HCT116 (cell line): ENCODE results near the gene DNASE2. TPM values are rescaled to one million over a fixed set of nuclear protein-coding genes. Genes with fewer than 3 reads are reported as not detected.

Source experiments
- ATAC-seq: fragments of 200-7000 bp; cut with Tn5 transposase; 2 replicates; pipeline ENCODE4 v1.9.1; 2020; ENCODE audit warnings: mild to moderate bottlenecking, moderate library complexity
- BruUV-seq: library from RNA; stranded (reverse); fragments of 400-500 nt; replicated peaks from 2 replicates; lab custom pipeline; 2021; lab: Mats Ljungman, UMichigan
- CTCF ChIA-PET: fragments of 300-600 bp; sonication (Branson Sonifier 250); formaldehyde crosslinking; loops from one replicate; lab custom pipeline; 2021; ENCODE audit warnings: antibody characterized with exemption; lab: Charles Lee
- POLR2A ChIA-PET: fragments of 300-600, 350-600 bp; sonication (Branson Sonifier 250); formaldehyde crosslinking; loops from one replicate; lab custom pipeline; 2021; ENCODE audit warnings: antibody characterized with exemption; lab: Charles Lee
- RAD21 ChIA-PET, 2 experiments: fragments of 300-600 bp; sonication (Branson Sonifier 250); formaldehyde crosslinking; loops; one replicate each; lab custom pipeline; 2023; ENCODE audit warnings: low total read pairs in 2 of 2; ENCODE audit not compliant: uncharacterized antibody in 2 of 2, unreplicated experiment in 2 of 2, low non-redundant PET in 1 of 2; lab: Charles Lee
- DNase-seq: peaks from one replicate; pipeline ENCODE4 v3.0.0-alpha.2; 2010; ENCODE audit warnings: low read depth, low spot score
- H2AFZ ChIP-seq: fragments of 200-600 bp; shearing (Covaris generic), sonication (generic); 2 replicates; pipeline ENCODE4 v1.6.1; 2017; ENCODE audit warnings: low read depth, mixed run types, mixed read lengths, antibody characterized with exemption, low read length; ENCODE audit not compliant: poor library complexity, severe bottlenecking
- H3K27ac ChIP-seq: 2 replicates; pipeline ENCODE4 v1.5.1; 2012; ENCODE audit warnings: low read depth, low read length
- H3K27me3 ChIP-seq: fragments of 200-600 bp; sonication (generic); 2 replicates; pipeline ENCODE4 v1.6.1; 2016; ENCODE audit warnings: mixed run types, low read length, mixed read lengths; ENCODE audit not compliant: insufficient read depth
- H3K36me3 ChIP-seq, 2 experiments: fragments of 200-500 bp in 1 of 2; fragments of 200-600 bp in 1 of 2; sonication (Bioruptor generic) in 1 of 2; sonication (generic) in 1 of 2; 2 replicates each; pipeline versions ENCODE4 v1.5.1 to v1.6.1; 2014 to 2016; ENCODE audit warnings: low read length in 2 of 2, inconsistent platforms in 1 of 2, mixed read lengths in 1 of 2, mixed run types in 1 of 2; ENCODE audit not compliant: insufficient read depth in 2 of 2, control insufficient read depth in 1 of 2
- H3K4me1 ChIP-seq, 2 experiments: fragments of 200-600 bp in 1 of 2; sonication (generic) in 1 of 2; 2 replicates each; pipeline versions ENCODE4 v1.5.1 to v1.6.1; 2012 to 2017; ENCODE audit warnings: low read length in 2 of 2, inconsistent platforms in 1 of 2, mild to moderate bottlenecking in 1 of 2, mixed read lengths in 1 of 2, mixed run types in 1 of 2, moderate library complexity in 1 of 2; ENCODE audit not compliant: insufficient read depth in 2 of 2, control insufficient read depth in 1 of 2
- H3K4me2 ChIP-seq: fragments of 200-600 bp; sonication (generic); 2 replicates; pipeline ENCODE4 v1.6.1; 2017; ENCODE audit warnings: mixed run types, low read length, mixed read lengths
- H3K4me3 ChIP-seq, 2 experiments: fragments of 200-600 bp in 1 of 2; sonication (generic) in 1 of 2; replicated peaks in 1 of 2; 2 replicates each; pipeline ENCODE4 v1.5.1; 2011 to 2016; ENCODE audit warnings: low read length in 2 of 2, control low read depth in 1 of 2, low read depth in 1 of 2, mild to moderate bottlenecking in 1 of 2, mixed read lengths in 1 of 2, mixed run types in 1 of 2
- H3K79me2 ChIP-seq: fragments of 200-600 bp; sonication (generic); 2 replicates; pipeline ENCODE4 v1.6.1; 2017; ENCODE audit warnings: mild to moderate bottlenecking, mixed run types, low read length, moderate library complexity, mixed read lengths; ENCODE audit not compliant: insufficient read depth
- H3K9ac ChIP-seq: fragments of 200-600 bp; sonication (generic); 2 replicates; pipeline ENCODE4 v1.6.1; 2016; ENCODE audit warnings: low read length, mixed read lengths
- H3K9me2 ChIP-seq: fragments of 200-600 bp; sonication (generic), shearing (Covaris generic); 2 replicates; pipeline ENCODE4 v1.6.1; 2017; ENCODE audit warnings: mixed run types, mild to moderate bottlenecking, moderate library complexity; ENCODE audit not compliant: insufficient read depth
- H3K9me3 ChIP-seq, 2 experiments: fragments of 200-500 bp in 1 of 2; fragments of 200-600 bp in 1 of 2; sonication (Bioruptor generic) in 1 of 2; sonication (generic) in 1 of 2; 2 replicates each; pipeline ENCODE4 v1.6.1; 2014 to 2017; ENCODE audit warnings: low read length in 2 of 2, mixed read lengths in 2 of 2, inconsistent platforms in 1 of 2, low read depth in 1 of 2, mild to moderate bottlenecking in 1 of 2, mixed run types in 1 of 2, moderate library complexity in 1 of 2; ENCODE audit not compliant: control insufficient read depth in 1 of 2, insufficient read depth in 1 of 2
- H4K20me1 ChIP-seq: fragments of 200-600 bp; sonication (generic), shearing (Covaris generic); 2 replicates; pipeline ENCODE4 v1.6.1; 2017; ENCODE audit warnings: mixed run types, mild to moderate bottlenecking, moderate library complexity; ENCODE audit not compliant: insufficient read depth
- ATF3 ChIP-seq: IDR thresholded peaks from 2 replicates; pipeline ENCODE4 v1.6.1; 2012
- CEBPB ChIP-seq: IDR thresholded peaks from 2 replicates; pipeline ENCODE4 v1.6.1; 2012; ENCODE audit warnings: low read depth
- EGR1 ChIP-seq: IDR thresholded peaks from 2 replicates; pipeline ENCODE4 v1.6.1; 2012; ENCODE audit warnings: low read depth
- ELF1 ChIP-seq: IDR thresholded peaks from 2 replicates; pipeline ENCODE4 v1.6.1; 2012; ENCODE audit warnings: low read depth, borderline replicate concordance
- EZH2 ChIP-seq: fragments of 200-600 bp; sonication (generic); IDR thresholded peaks from 2 replicates; pipeline ENCODE4 v1.6.1; 2017; ENCODE audit warnings: antibody characterized with exemption, mixed run types
- EZH2phosphoT487 ChIP-seq: fragments of 200-600 bp; IDR thresholded peaks from 2 replicates; pipeline ENCODE4 v1.6.1; 2018; ENCODE audit warnings: antibody characterized with exemption, borderline replicate concordance
- FOSL1 ChIP-seq: IDR thresholded peaks from 2 replicates; pipeline ENCODE4 v1.6.1; 2012; ENCODE audit warnings: low read depth
- JUND ChIP-seq: IDR thresholded peaks from 2 replicates; pipeline ENCODE4 v1.6.1; 2012
- POLR2AphosphoS5 ChIP-seq: IDR thresholded peaks from 2 replicates; pipeline ENCODE4 v1.6.1; 2011; ENCODE audit warnings: mild to moderate bottlenecking, low read depth, low read length, moderate library complexity
- RAD21 ChIP-seq: IDR thresholded peaks from 2 replicates; pipeline ENCODE4 v1.6.1; 2012; ENCODE audit warnings: low read depth, mild to moderate bottlenecking
- REST ChIP-seq: IDR thresholded peaks from 2 replicates; pipeline ENCODE4 v1.6.1; 2012; ENCODE audit warnings: low read depth
- SIN3A ChIP-seq: IDR thresholded peaks from 2 replicates; pipeline ENCODE4 v1.6.1; 2012; ENCODE audit warnings: low read depth
- SRF ChIP-seq: IDR thresholded peaks from 2 replicates; pipeline ENCODE4 v1.6.1; 2012; ENCODE audit warnings: low read depth
- TCF7L2 ChIP-seq: IDR thresholded peaks from 2 replicates; pipeline ENCODE4 v1.7.0; 2011; ENCODE audit warnings: borderline replicate concordance, inconsistent platforms; ENCODE audit not compliant: insufficient read depth, insufficient read length; ENCODE audit errors: extremely low read depth
- YY1 ChIP-seq: IDR thresholded peaks from 2 replicates; pipeline ENCODE4 v1.6.1; 2011; ENCODE audit warnings: low read length, low read depth, moderate library complexity, mild to moderate bottlenecking; ENCODE audit not compliant: insufficient replicate concordance; ENCODE audit errors: extremely low read depth
- ZFX ChIP-seq: fragments of 450-650 bp; IDR thresholded peaks from 2 replicates; pipeline ENCODE4 v1.6.1; 2017
- ZNF274 ChIP-seq: fragments of 200-500 bp; sonication (Bioruptor generic); IDR thresholded peaks from 2 replicates; pipeline ENCODE4 v1.6.1; 2014; ENCODE audit warnings: mild to moderate bottlenecking, low read depth, low read length, inconsistent platforms
- intact Hi-C: fragments of 100-400 bp; cut with micrococcal nuclease; formaldehyde crosslinking; loops from 2 replicates; pipeline ENCODE4 v1.10.0; 2022
- total RNA-seq: library from RNA; stranded (reverse); gene quantifications from one replicate; pipeline ENCODE4 v1.2.1, GENCODE V29; 2021; ENCODE audit not compliant: unreplicated experiment
- TF ChIP-seq, protein P1 (sequence below): IDR thresholded peaks from 2 replicates; pipeline ENCODE4 v1.6.1; 2012
- TF ChIP-seq, protein P2 (sequence below), 3 experiments: fragments of 200-600 bp in 1 of 3; sonication (generic) in 1 of 3; IDR thresholded peaks in 2 of 3; conservative IDR thresholded peaks in 1 of 3; 2 replicates each; pipeline ENCODE4 v1.5.1; 2012 to 2017; ENCODE audit warnings: low read depth in 2 of 3, low read length in 2 of 3, antibody characterized with exemption in 1 of 3, borderline replicate concordance in 1 of 3, control low read depth in 1 of 3, mild to moderate bottlenecking in 1 of 3, mixed read lengths in 1 of 3, mixed run types in 1 of 3, moderate library complexity in 1 of 3; ENCODE audit not compliant: insufficient read depth in 1 of 3

DNASE2 gene
- total RNA-seq, 1 experiment from 2014 or later, result 36.6 TPM

- Histone ChIP-seq H3K79me2 (peaks cover 32% of the 10 kb centered on the region; the same call in 1 of the 2 replicates), H4K20me1 (no peaks in the 10 kb centered on the region), H3K9me3 (no peaks in the 10 kb centered on the region), H3K27ac (no peak overlapping the region), H3K4me2 (no peak overlapping the region), H3K9ac (no peak overlapping the region), H3K27me3 (no peaks in the 10 kb centered on the region), H3K4me3 (no peak overlapping the region), H3K36me3 (peaks cover 5 to 11% of the 10 kb centered on the region in 2 experiments; a peak in 1 of 4 replicates), H2AFZ (no peak overlapping the region), H3K9me2 (no peaks in the 10 kb centered on the region), H3K4me1 (peaks cover 14 to 38% of the 10 kb centered on the region in 2 experiments; a peak in 3 of 4 replicates)
- DNase-seq, result no peak
- RAD21 ChIA-PET, result no interaction called here
- BruUV-seq, result no TSS peak
- POLR2A ChIA-PET, result no interaction called here
- CTCF ChIA-PET, result interaction anchor here (0.6 to 1.3 kb wide), 3 partner anchors 68 to 84 kb away, joined by 3 to 4 read pairs (median 3); no protein-coding TSS in a partner anchor
- intact Hi-C loops, result no loop called here
- ATAC-seq, result no peak
- TF ChIP-seq ZFX (no peak), CEBPB (no peak), EZH2phosphoT487 (no peak), RAD21 (no peak), EZH2 (no peak), FOSL1 (no peak), ATF3 (no peak), YY1 (no peak), JUND (no peak), ELF1 (no peak), EGR1 (no peak), SIN3A (no peak), TCF7L2 (no peak), REST (no peak), POLR2AphosphoS5 (no peak), SRF (no peak), ZNF274 (no peak)
- TF ChIP-seq, protein P1, sequence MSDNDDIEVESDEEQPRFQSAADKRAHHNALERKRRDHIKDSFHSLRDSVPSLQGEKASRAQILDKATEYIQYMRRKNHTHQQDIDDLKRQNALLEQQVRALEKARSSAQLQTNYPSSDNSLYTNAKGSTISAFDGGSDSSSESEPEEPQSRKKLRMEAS, result no peak
- TF ChIP-seq, protein P2, sequence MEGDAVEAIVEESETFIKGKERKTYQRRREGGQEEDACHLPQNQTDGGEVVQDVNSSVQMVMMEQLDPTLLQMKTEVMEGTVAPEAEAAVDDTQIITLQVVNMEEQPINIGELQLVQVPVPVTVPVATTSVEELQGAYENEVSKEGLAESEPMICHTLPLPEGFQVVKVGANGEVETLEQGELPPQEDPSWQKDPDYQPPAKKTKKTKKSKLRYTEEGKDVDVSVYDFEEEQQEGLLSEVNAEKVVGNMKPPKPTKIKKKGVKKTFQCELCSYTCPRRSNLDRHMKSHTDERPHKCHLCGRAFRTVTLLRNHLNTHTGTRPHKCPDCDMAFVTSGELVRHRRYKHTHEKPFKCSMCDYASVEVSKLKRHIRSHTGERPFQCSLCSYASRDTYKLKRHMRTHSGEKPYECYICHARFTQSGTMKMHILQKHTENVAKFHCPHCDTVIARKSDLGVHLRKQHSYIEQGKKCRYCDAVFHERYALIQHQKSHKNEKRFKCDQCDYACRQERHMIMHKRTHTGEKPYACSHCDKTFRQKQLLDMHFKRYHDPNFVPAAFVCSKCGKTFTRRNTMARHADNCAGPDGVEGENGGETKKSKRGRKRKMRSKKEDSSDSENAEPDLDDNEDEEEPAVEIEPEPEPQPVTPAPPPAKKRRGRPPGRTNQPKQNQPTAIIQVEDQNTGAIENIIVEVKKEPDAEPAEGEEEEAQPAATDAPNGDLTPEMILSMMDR (IDR thresholded peaks at IDR 0.05 in 2 of 3, conservative IDR thresholded peaks at IDR 0.05 in 1 of 3; ENCODE audit: borderline replicate concordance in 1 of 3, insufficient read depth in 1 of 3, low read depth in 2 of 3, low read length in 2 of 3), result no peak
Observed at GRCh38 chr19:12843999-12844732, 37.1 kb downstream of the DNASE2 start.
